ENCODE data around the gene FBL. TPM values are rescaled to one million over a fixed set of nuclear protein-coding genes. Genes with fewer than 3 reads are reported as not detected.

FBL gene
- total RNA-seq, 1 experiment from 2014 or later, result 192 TPM

- peak; percentile 25 for DNase-seq (ENCODE audit: low spot score)
Measured at GRCh38 chr19:39843919-39844793, 2.0 kb downstream of the FBL start.

DNA sequence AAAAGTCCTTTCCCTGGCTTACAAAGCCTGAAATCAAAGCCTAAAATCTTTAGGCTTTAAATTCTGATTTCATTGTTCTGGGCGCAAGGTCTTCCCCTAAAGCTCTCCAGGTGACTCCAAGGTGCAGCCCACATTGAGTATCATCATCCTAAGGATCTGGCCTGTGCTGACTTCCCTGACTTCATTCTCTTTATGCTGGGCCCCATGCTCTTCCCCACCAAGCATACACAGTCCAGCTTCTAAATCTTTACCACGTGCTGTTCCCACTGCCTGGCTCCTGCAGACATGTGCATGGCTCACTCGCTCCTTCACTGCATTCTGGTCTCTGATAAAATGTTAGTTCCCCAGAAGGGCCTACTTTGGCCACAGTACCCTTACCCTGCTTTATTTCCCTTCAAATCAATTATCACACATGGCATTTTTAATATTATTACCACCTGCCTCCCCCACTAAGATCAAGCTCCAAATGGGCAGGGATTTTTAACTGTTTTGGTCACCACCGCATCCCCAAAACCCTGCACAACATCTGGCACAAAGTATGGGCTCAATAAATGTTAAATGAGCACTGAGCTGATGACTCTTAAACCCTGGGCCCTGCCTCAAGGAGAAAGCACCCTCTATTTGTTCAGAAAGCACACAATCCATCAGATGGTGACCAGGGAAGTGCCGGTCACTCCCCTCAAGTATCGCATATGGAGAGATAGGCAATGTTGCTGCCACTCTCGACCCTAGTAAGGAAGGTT lies 3.3 kb downstream of the FBL start:
- DNase-seq (ENCODE audit: low spot score), result no peak

GRCh38 chr19:39841041-39841440 lies 5.1 kb downstream of the FBL start:
- DNase-seq (ENCODE audit: low spot score), result no peak

GRCh38 chr19:39840492-39840891 lies 5.7 kb downstream of the FBL start:
- no peak for DNase-seq (ENCODE audit: low spot score)

DNA sequence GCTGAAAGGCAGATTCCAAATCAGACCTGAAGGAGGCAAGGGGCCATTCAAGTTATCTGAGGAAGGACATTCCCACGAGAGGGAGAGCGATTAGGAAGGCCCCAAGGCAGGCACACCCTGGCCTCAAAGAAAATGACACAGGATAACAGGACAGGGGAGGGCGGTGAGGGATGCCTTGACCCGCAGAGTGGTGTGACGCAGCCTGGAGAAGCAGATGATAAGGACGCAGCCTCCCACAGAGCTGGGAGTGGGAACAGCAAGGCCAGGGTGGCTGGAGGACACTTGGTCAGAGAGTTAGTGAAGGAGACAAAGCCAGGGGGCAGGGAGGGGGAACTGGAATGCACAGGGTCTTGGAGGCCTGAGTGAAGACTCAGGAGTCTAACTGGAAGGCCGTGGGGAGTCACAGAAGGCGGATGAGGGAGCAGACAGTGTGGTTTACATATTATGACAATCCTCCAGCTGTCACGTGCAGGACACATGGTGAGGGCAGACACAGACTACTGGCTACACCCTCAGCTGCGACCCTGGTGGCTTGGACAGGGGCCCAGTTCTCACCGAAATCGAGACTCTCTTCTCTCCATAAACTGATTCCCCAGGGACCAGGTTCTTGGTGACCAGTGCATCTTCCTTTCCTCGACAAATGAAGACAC lies 6.4 kb downstream of the FBL start:
- DNase-seq (ENCODE audit: low spot score), result no peak

DNA sequence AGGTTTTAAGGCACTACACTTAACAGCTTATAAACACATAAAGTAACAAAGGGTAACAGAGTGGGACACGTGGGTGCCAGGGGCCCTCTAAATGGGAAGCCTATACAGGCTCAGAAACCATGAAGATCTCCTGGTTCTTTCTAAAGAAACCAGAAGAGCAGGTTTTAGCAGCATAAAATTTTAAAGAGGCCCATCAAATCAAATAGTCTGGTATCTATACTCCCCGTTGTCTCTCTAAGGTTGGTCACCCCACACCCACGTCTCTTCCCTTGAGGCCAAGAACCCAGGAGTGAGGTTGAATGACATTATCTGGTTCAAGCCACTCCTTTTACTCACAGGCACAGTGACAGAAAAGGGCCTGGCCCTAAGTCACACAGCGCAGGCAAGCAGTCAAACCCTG lies 7.6 kb downstream of the FBL start:
- no peak for DNase-seq (ENCODE audit: low spot score)

GRCh38 chr19:39837978-39838377 lies 8.2 kb downstream of the FBL start:
- no peak for DNase-seq (ENCODE audit: low spot score)

- DNase-seq (ENCODE audit: low spot score), result no peak
Measured at GRCh38 chr19:39834287-39834841, 11.8 kb downstream of the FBL start.

GRCh38 chr19:39833464-39834286 lies 12.5 kb downstream of the FBL start, which contains the start of gene DYRK1B:
DYRK1B (minus strand) TSS chr19:39834162; CDS start chr19:39831867, 2,295 bp downstream.
- DNase-seq (ENCODE audit: low spot score), result peak; percentile 97

DNA sequence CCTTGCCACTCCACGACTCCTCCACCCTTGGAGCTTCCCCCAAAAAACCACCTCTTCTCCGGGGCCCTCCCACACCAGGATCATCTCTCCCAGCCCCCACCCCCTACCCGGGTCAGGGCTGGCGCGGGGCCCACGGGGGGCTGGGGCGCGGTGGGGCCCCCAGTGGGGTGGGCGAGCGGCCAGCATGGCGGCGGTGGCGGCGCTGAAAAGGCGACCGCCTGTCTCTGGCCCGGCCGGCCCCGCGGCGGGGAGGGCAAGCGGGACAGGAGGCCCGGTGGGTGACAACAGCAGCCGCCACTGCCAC lies 13.1 kb downstream of the FBL start:
- no peak for DNase-seq (ENCODE audit: low spot score)

DNA sequence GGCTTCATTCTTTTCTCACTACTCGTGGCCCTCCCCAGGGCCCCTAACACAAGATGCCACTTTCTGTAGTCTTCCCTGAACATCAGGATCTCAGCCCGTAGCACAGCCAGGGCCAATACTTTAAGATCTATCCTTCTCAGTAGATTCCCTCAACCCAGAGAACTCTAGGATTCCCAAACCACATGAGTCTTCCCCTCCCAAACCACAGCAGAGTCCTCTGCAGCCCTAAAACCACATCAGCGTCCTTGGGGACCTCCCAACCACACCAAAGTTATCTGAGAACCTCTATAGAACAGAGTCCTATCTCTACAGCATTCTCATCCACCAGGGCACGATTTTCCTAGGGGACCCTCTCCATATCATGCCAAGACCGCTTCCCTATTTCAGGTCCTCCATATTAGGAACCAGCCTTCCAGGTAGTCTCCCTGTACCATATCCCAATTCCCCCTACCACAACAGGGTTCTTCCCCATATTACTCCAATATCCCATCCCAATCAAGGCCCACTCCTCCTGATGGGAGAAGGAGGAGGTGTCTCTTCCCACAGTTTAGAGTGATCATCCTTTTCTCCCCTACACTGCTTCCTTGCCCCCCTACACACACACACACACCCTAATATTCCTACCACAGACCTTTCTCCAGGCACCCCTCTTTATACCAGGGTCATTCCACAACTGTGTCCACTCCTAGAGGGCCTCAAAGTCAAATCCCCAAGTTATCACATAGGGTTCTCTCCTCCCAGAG lies 13.7 kb downstream of the FBL start:
- no peak for DNase-seq (ENCODE audit: low spot score)

DNA sequence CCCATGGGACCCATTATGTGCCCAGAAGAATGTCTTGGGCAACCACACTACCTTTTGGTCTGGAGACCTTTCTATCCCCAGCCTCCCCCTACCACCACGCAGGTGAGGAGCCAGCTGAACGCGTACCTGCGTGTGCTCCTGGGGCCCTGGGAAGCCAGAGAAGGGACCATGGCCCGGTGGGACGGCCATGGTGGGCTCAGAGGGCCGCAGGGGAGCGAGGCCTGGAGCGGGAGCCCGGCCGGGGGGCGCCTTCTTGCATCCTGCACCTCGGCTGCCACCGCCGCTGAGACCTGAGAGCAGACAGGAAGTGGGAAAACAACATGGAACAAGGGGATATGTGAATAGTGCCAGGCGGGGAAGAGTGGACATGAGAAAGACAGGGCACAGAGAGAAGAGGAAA lies 14.5 kb downstream of the FBL start:
- no peak for DNase-seq (ENCODE audit: low spot score)

GRCh38 chr19:39830847-39831246 lies 15.3 kb downstream of the FBL start:
- DNase-seq (ENCODE audit: low spot score), result no peak

- no peak for DNase-seq (ENCODE audit: low spot score)
Measured at GRCh38 chr19:39830406-39830805, 15.8 kb downstream of the FBL start.

GRCh38 chr19:39829702-39830275 lies 16.4 kb downstream of the FBL start:
- DNase-seq (ENCODE audit: low spot score), result no peak

- no peak for DNase-seq (ENCODE audit: low spot score)
Measured at GRCh38 chr19:39828654-39829032, 17.5 kb downstream of the FBL start.

DNA sequence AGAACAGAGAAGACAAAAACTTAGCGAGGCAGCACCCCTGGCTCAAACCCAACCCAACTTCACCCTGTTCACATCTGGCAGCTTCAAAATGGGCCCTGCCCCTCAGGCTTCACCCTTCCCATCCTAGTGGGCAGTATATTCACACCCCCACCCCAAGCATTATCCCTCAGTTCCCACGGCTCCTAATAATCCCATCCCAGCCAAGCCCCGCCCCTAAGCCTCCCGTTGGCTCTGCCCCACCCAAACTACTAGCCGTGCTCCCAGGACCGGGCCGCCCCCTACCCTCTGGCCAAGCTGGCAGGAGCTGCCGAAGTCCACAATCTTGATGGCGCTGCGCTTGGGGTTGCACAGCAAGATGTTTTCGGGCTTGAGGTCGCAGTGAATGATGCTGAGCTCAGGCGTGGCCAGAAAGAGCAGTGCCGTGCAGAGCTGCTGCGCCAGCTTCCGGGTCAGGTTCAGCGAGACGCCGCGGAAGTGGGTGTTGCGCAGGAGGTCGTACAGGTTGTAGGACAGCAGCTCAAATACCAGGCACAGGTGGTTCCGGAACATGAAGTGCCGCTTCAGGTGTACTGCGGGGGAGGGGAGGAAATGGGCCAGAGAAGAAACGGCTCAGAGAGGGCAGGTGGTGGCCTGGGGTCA lies 18.0 kb downstream of the FBL start:
- DNase-seq (ENCODE audit: low spot score), result no peak

DNA sequence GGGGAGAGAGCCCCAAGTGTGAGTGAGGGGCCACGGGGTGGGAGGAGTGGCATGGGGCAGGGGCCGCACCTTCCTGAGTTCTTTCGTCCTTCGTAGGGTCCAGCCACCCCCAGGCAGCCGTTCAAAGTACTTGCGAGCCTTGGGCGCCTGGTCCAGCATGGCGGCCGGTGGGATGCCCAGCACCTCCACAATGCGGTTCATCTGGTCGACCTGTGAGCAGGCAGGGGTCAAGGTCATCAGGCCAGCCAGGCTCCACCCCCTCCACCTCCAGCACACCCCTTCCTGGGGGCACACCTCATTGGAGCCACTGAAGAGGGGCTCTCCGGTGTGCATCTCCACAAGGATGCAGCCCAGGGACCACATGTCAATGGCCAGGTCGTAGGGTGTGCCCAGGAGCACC lies 19.0 kb downstream of the FBL start:
- DNase-seq (ENCODE audit: low spot score), result no peak

GRCh38 chr19:39826311-39826945 lies 19.8 kb downstream of the FBL start:
- DNase-seq (ENCODE audit: low spot score), result no peak

All from A172 (cell line).